ENCODE results near the gene RIC8B. TPM values are rescaled to one million over a fixed set of nuclear protein-coding genes. Genes with fewer than 3 reads are reported as not detected.

Gene RIC8B
- total and polyA plus RNA-seq, 2 of the 8 experiments (the other 6 are each of a cell fraction or from before 2014, with no cell fraction given), result 8.2 to 25.3 TPM

GRCh38 chr12:106733660-106734059, 40.8 kb upstream of the RIC8B start:
- WGBS, 2 experiments (ENCODE audit: extremely low coverage in 1 of 2, insufficient coverage in 1 of 2, insufficient read length in 1 of 2, insufficient replicate concordance in 2 of 2, low coverage in 1 of 2, low lambda C conversion rate in 2 of 2, missing lambda C conversion rate in 1 of 2), result 94% methylated on average over 4 of the region's 4 CpGs; no CpG with 5 or more reads in 1 of the 2 experiments
- no peak overlapping the region for H2BK5ac ChIP-seq (ENCODE audit: low read depth, low read length)

More at GRCh38 chr12:106733660-106734059, 40.8 kb upstream of the RIC8B start:
- Histone ChIP-seq H3K18ac (ENCODE audit: extremely low read depth, low read length) (no peak overlapping the region), H2BK20ac (ENCODE audit: low read length) (no peak overlapping the region), H3K56ac (replicated peaks; ENCODE audit: insufficient read length, low read depth, low read length) (no peak overlapping the region), H3K4me2 (ENCODE audit: insufficient read depth in 1 of 2, low read depth in 2 of 2, low read length in 2 of 2) (no peak overlapping the region), H4K8ac (ENCODE audit: extremely low read depth, insufficient read depth, low read length) (no peak overlapping the region), H4K91ac (replicated peaks; ENCODE audit: insufficient read length, low read length) (no peak overlapping the region), H3K36me3 (ENCODE audit: control insufficient read depth in 2 of 4, insufficient read depth in 4 of 4, low read length in 3 of 4) (no peaks in the 10 kb centered on the region), H3K14ac (ENCODE audit: insufficient read length) (no peak overlapping the region), H2AK5ac (ENCODE audit: low read depth, low read length) (no peak overlapping the region), H3K4me3 (ENCODE audit: extremely low read depth in 1 of 4, insufficient read depth in 2 of 4, low read depth in 3 of 4, low read length in 4 of 4) (no peak overlapping the region), H2BK15ac (ENCODE audit: low read length) (no peak overlapping the region), H3K27ac (ENCODE audit: low read depth, low read length) (no peak overlapping the region), H2BK12ac (ENCODE audit: low read depth, low read length) (no peak overlapping the region), H3K9ac (replicated peaks in 1 of 4; ENCODE audit: extremely low read depth in 1 of 4, low read depth in 3 of 4, low read length in 3 of 4) (no peak overlapping the region), H2BK120ac (replicated peaks; ENCODE audit: low read depth, low read length) (no peak overlapping the region), H3K9me3 (ENCODE audit: insufficient read depth in 2 of 2, low read depth in 1 of 2, low read length in 1 of 2) (no peaks in the 10 kb centered on the region), H3K23me2 (ENCODE audit: low read depth, low read length) (no peaks in the 10 kb centered on the region), H3K4ac (replicated peaks; ENCODE audit: insufficient read length, low read depth, low read length) (no peak overlapping the region), H3K23ac (ENCODE audit: insufficient read length) (no peak overlapping the region), H4K20me1 (replicated peaks in 1 of 2; ENCODE audit: control insufficient read depth in 1 of 2, insufficient read depth in 2 of 2, low read length in 2 of 2) (no peaks in the 10 kb centered on the region), H4K5ac (ENCODE audit: insufficient read length, low read depth, low read length) (no peak overlapping the region), H3K79me1 (ENCODE audit: low read depth, low read length) (no peaks in the 10 kb centered on the region), H3K4me1 (replicated peaks in 1 of 4; ENCODE audit: control insufficient read depth in 3 of 4, insufficient read depth in 4 of 4, low read length in 3 of 4) (peaks cover 0 to 2% (median 0%) of the 10 kb centered on the region in 4 experiments; a peak in 1 of 7 replicates), H2AFZ (ENCODE audit: low read length) (no peak overlapping the region), H3K79me2 (ENCODE audit: control insufficient read depth in 1 of 2, insufficient read depth in 2 of 2, low read length in 2 of 2) (no peaks in the 10 kb centered on the region), H3K27me3 (replicated peaks in 1 of 4; ENCODE audit: control insufficient read depth in 3 of 4, extremely low read depth in 1 of 4, insufficient read depth in 3 of 4, low read length in 3 of 4) (no peaks in the 10 kb centered on the region)
- FAIRE-seq, result no peak
- POLR2A ChIA-PET (ENCODE audit: partially characterized antibody), result no interaction called here
- TF ChIP-seq TEAD4 (IDR thresholded peaks at IDR 0.05; ENCODE audit: low read depth, low read length) (no peak), JUND (IDR thresholded peaks at IDR 0.05; ENCODE audit: low read length) (no peak), ZNF274 (IDR thresholded peaks at IDR 0.05; ENCODE audit: borderline replicate concordance, extremely low read depth, low read length) (no peak), KDM1A (IDR thresholded peaks at IDR 0.05; ENCODE audit: borderline replicate concordance, low read length) (no peak), SRF (IDR thresholded peaks at IDR 0.05; ENCODE audit: low read depth, low read length) (no peak)
- DNase-seq (ENCODE audit: low read depth in 1 of 2, low spot score in 2 of 2), result no peak
- CTCF ChIA-PET (ENCODE audit: partially characterized antibody), result interaction anchor here (1.4 kb wide), 1 partner anchor 9 kb away, joined by 4 read pairs; no protein-coding TSS in a partner anchor
